Measurements from ENCODE around the gene FAM200C.

FAM200C gene

DNA sequence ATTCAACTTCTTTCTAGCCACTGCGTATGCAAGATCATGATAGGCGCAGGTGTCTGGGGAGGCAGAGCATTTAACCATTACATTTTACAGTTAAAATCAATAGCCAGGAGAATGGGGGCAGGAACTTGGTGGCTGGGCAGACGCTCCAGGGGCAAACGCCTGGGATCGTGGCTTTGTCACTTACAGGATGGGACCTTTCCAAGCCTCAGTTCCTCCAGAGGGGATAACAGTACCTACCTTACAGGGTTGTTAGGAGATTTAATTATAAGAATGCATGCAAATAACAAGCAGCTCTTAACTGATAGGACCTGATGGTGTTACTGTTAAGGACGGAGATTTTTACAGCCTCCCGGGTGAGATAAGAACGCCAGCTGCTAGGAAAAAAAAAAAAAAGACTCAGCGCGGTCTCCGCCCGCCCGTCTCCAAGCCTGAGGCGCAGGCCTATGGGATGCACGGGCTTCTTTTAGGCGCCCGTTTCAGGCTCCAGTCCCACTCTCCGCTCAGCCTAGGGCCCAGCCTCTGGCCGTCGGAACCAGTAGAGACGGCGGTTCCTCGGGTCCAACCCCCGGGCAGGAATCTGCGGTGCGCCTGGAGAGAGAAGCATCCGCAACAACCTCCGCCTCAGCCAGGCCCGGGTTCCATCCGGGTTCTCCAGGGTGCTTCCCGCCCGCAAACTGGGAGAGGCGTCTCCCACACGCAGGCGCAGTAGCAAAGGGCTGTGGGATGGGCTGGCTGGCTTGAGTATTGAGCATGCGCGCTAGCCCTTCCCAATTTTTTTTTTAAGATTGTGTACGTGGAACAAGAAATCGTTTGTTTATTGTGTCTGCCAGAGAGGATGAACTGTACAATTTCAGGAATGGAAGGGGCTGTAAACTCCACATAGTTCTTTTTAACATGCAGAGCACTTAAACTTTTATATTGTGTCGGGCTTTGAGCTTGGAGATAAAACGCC lies at the start of gene FAM200C:
Gene FAM200C (minus strand): TSS at position 653 of the 952 bp plus-strand sequence. CDS start 4,564 bp downstream, outside the sequence.
- TF ChIP-seq, protein P1, sequence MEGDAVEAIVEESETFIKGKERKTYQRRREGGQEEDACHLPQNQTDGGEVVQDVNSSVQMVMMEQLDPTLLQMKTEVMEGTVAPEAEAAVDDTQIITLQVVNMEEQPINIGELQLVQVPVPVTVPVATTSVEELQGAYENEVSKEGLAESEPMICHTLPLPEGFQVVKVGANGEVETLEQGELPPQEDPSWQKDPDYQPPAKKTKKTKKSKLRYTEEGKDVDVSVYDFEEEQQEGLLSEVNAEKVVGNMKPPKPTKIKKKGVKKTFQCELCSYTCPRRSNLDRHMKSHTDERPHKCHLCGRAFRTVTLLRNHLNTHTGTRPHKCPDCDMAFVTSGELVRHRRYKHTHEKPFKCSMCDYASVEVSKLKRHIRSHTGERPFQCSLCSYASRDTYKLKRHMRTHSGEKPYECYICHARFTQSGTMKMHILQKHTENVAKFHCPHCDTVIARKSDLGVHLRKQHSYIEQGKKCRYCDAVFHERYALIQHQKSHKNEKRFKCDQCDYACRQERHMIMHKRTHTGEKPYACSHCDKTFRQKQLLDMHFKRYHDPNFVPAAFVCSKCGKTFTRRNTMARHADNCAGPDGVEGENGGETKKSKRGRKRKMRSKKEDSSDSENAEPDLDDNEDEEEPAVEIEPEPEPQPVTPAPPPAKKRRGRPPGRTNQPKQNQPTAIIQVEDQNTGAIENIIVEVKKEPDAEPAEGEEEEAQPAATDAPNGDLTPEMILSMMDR (IDR thresholded peaks at IDR 0.05; ENCODE audit: insufficient read depth, low read depth, low read length, missing control alignments), result no peak
- H3K4me3 ChIP-seq (ENCODE audit: low read depth, low read length), result peak within 1 kb of the TSS; percentile 79
- DNase-seq (ENCODE audit: low read depth), result peak; percentile 90

DNA sequence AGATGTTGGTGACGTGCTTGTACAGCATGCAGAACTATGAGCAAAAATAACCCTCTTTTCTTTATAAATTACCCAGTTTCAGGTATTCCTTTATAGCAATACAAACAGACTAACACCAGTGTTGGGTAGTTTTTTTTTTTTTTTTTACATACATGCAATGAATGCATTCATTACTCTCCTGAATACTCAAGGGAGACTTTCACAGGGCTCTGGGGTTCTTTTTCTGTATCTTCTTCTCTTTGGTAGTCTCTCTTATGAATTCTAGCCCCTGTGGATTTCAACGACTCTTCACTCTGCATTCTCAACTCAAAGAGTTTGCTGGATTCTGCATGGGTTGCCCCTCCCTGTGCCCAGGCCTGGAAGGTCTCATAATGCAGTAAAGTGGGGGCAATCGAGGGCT lies 49.6 kb upstream of the FAM200C start:
- TF ChIP-seq, protein P1 (IDR thresholded peaks at IDR 0.05; ENCODE audit: insufficient read depth, low read depth, low read length, missing control alignments), result no peak
- DNase-seq (ENCODE audit: low read depth), result no peak
- no peak overlapping the region for H3K4me3 ChIP-seq (ENCODE audit: low read depth, low read length)

DNA sequence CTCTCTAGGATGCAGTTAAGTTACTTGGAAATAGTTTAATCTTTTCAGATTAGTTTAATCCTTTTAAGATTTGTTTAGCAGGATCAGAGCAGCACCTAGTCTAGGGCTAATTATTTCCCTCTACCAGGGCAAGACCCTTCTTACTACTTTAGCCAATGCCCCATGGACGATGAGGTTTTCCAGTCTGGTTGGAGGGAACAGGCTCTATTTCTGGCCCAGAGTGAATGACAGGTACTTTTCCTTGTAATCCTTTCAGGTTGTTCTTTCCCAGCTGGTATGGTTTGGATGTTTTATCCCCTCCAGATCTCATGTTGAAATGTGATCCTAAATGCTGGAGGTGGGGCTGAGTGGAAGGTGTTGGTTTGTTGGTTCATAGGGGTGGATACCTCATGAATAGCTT lies 49.0 kb upstream of the FAM200C start:
- TF ChIP-seq, protein P1 (IDR thresholded peaks at IDR 0.05; ENCODE audit: insufficient read depth, low read depth, low read length, missing control alignments), result no peak
- H3K4me3 ChIP-seq (ENCODE audit: low read depth, low read length), result no peak overlapping the region

DNA sequence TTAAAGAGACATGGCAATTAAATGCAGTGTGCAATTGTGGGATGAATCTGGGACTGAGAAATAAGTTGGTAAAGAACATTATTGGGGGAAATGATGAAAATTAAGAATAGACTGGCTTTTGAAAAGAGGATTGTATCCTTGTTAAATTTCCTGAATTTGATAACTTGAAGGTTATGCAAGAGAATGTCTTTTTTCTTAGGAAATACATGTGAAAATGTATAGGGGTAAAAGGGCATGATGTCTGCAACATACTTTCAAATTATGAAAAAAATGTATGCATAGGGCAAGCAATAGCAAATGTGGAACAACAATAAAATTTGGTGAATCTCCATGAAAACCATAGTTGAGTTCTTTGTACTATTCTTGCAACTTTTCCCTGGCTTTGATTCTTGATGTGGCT lies 45.9 kb upstream of the FAM200C start:
- H3K4me3 ChIP-seq (ENCODE audit: low read depth, low read length), result no peak overlapping the region
- TF ChIP-seq, protein P1 (IDR thresholded peaks at IDR 0.05; ENCODE audit: insufficient read depth, low read depth, low read length, missing control alignments), result no peak
- no peak for DNase-seq (ENCODE audit: low read depth)

More for the DNA sequence above, 49.0 kb upstream of the FAM200C start:
- no peak for DNase-seq (ENCODE audit: low read depth)

DNA sequence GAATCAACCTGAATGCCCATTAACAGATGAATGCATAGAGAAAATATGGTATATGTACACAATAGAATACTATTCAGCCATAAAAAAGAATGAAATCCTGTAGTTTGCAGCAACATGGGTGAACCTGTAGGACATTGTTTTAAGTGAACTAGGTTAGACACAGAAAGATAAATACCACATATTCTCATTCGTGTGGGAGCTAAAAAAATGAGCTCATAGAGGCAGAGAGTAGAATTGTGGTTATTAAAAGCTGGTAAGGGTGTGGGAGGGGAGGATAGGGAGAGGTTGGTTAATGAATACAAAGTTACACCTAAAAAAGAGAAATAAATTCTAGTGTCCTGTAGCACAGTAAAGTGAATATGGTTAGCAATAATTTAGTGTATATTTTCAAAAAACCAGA lies 45.3 kb upstream of the FAM200C start:
- DNase-seq (ENCODE audit: low read depth), result no peak
- no peak overlapping the region for H3K4me3 ChIP-seq (ENCODE audit: low read depth, low read length)
- TF ChIP-seq, protein P1 (IDR thresholded peaks at IDR 0.05; ENCODE audit: insufficient read depth, low read depth, low read length, missing control alignments), result no peak

DNA sequence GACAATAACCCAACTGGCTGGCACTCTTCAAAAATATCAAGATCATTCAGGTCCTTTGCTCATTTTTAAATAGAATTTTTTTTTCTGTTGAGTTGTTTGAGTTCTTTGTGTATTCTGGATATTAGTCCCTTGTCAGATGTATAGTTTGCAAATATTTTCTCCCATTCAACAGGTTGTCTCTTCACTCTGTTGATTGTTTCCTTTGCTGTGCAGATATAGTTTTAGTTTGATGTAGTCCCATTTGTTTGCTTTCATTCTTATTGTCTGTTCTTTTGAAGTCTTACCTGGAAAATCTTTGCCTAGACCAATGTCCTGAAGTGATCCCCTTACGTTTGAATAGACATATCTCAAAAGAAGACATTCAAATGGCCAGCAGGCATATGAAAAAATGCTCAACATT lies 44.6 kb upstream of the FAM200C start:
- TF ChIP-seq, protein P1 (IDR thresholded peaks at IDR 0.05; ENCODE audit: insufficient read depth, low read depth, low read length, missing control alignments), result no peak
- DNase-seq (ENCODE audit: low read depth), result no peak
- no peak overlapping the region for H3K4me3 ChIP-seq (ENCODE audit: low read depth, low read length)
